GM23248 (cell line): ENCODE data around the gene ARFGEF3.

Experiments
- EZH2 ChIP-seq: fragments of 200-600 bp; sonication (generic); IDR thresholded peaks from 2 replicates; pipeline ENCODE4 v1.6.1; 2018; ENCODE audit warnings: antibody characterized with exemption, mild to moderate bottlenecking; ENCODE audit not compliant: insufficient read depth, poor library complexity, severe bottlenecking
- EZH2phosphoT487 ChIP-seq: fragments of 200-600 bp; sonication (generic); IDR thresholded peaks from 2 replicates; pipeline ENCODE4 v1.6.1; 2018; ENCODE audit warnings: antibody characterized with exemption, moderate library complexity, mild to moderate bottlenecking, low read depth; ENCODE audit not compliant: insufficient read depth

DNA sequence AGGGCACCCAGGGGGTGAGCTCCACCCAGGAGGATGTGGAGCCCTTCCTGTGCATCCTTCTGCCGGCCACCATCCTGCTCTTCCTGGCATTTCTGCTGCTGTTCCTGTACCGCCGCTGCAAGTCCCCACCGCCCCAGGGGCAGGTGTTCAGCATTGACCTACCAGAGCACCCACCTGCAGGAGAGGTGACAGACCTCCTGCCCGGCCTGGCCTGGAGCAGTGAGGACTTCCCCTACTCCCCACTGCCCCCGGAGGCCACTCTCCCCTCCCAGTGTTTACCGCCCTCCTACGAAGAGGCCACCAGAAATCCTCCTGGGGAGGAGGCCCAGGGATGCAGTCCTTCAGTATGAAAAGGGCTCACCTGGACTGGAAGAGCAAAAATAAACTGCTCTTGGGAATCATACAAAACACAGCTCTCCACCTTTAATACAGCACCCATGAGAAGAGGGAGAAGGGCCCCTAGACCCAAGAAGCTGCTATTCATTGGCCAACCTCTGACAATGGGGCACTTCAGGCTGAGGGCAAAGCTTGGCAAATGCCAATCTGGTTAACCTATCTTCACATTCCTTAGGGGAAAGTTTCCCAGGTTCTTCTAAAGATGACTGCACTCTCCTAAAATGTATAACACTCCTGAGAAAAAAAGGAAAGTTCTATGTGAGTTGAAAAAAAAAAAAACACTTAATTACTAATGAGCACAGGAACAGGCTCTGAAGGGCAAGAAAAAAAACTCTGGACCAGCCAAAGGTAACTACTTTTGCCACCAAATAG is 220.9 kb downstream of the ARFGEF3 start:
- TF ChIP-seq EZH2 (no peak), EZH2phosphoT487 (no peak)
